Thyroid gland (tissue), 4 donors: ENCODE results near the gene ACY1. TPM values are rescaled to one million over a fixed set of nuclear protein-coding genes. Genes with fewer than 3 reads are reported as not detected.

Experiments used
- DNase-seq, 2 donors: peaks; one replicate each; pipeline ENCODE4 v3.0.0-alpha.2; 2019
- H3K27ac ChIP-seq, 3 donors: fragments of 200-600 bp; sonication (generic); 1 replicate in 2 of 3; 2 replicates in 1 of 3; pipeline ENCODE4 v1.5.1; 2016 to 2019; ENCODE audit warnings: mild to moderate bottlenecking in 1 of 3, moderate library complexity in 1 of 3
- H3K27me3 ChIP-seq: fragments of 200-600 bp; sonication (generic); one replicate; pipeline ENCODE4 v1.5.1; 2019
- H3K36me3 ChIP-seq, 2 donors: fragments of 200-600 bp; sonication (generic); one replicate each; pipeline ENCODE4 v1.5.1; 2016 to 2019
- H3K4me1 ChIP-seq, 2 donors: fragments of 200-600 bp; sonication (generic); one replicate each; pipeline ENCODE4 v1.5.1; 2017 to 2019
- H3K4me3 ChIP-seq, 3 donors: fragments of 200-600 bp; sonication (generic); replicated peaks in 1 of 3; 1 replicate in 2 of 3; 2 replicates in 1 of 3; pipeline ENCODE4 v1.5.1; 2016; ENCODE audit warnings: mild to moderate bottlenecking in 1 of 3
- H3K9me3 ChIP-seq: fragments of 200-600 bp; sonication (generic); one replicate; pipeline ENCODE4 v1.5.1; 2017
- CTCF ChIP-seq, 6 experiments: fragments of 200-600 bp in 3 of 6; fragments of 450-650 bp in 3 of 6; sonication (generic) in 3 of 6; IDR thresholded peaks; one replicate each; pipeline ENCODE4 v1.5.1; 2016 to 2019; ENCODE audit warnings: antibody characterized with exemption in 6 of 6, mild to moderate bottlenecking in 2 of 6, inconsistent platforms in 1 of 6, moderate library complexity in 1 of 6
- POLR2A ChIP-seq, 2 donors: fragments of 450-650 bp; IDR thresholded peaks; one replicate each; pipeline ENCODE4 v1.6.1; 2017; ENCODE audit warnings: antibody characterized with exemption in 2 of 2, mild to moderate bottlenecking in 2 of 2, moderate library complexity in 1 of 2
- WGBS, 2 donors: methylation state at CpG; one replicate each; pipeline ENCODE4 v1.1.5; 2017; 5-methylcytosine and 5-hydroxymethylcytosine counted together
- intact Hi-C: fragments of 100-400 bp; cut with DNase I; formaldehyde crosslinking; loops from one replicate; pipeline ENCODE4 v1.15.1; 2023
- total RNA-seq, 4 donors: library from RNA; depleted of rRNA; stranded (reverse); fragments of >200 nt; gene quantifications; one replicate each; pipeline ENCODE4 v1.2.3, GENCODE V29; 2016

The ACY1 gene
- total RNA-seq, 4 donors from 2014 or later: 34.9 to 98.8 (median 77.6) TPM

DNA sequence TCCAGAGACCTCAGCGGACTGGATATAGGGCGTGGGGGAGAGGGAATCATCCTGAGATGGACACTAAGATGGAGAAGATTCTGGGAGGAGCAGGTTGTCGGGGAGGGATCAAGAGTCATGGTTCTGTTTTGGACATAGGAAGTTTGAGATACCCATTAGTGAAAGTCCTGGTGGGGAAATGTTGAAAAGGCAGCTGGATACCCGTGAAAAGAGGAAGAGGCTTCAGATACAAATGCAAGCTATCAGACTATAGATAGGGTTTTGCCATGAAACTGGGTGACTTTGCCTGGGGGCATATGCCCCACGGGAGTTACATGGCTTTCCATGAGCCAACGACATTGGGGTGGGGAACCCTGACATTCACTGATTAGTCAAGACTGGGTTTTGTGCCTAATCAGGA, 29.2 kb upstream of the ACY1 start:
- TF ChIP-seq CTCF (IDR thresholded peaks at IDR 0.05) (no peak), POLR2A (IDR thresholded peaks at IDR 0.05) (no peak)
- Histone ChIP-seq H3K4me3 (no peak overlapping the region), H3K9me3 (no peaks in the 10 kb centered on the region), H3K27me3 (no peaks in the 10 kb centered on the region), H3K36me3 (no peaks in the 10 kb centered on the region), H3K27ac (no peak overlapping the region), H3K4me1 (peaks cover 5 to 19% of the 10 kb centered on the region in 2 donors)
- 88 to 89% methylated on average over 6 of the region's 6 CpGs for WGBS, 2 donors
- no peak for DNase-seq
- intact Hi-C loops: no loop called here

- Histone ChIP-seq H3K27me3 (no peaks in the 10 kb centered on the region), H3K9me3 (no peaks in the 10 kb centered on the region), H3K27ac (no peak overlapping the region), H3K4me3 (no peak overlapping the region), H3K4me1 (peaks cover 5 to 19% of the 10 kb centered on the region in 2 donors), H3K36me3 (no peaks in the 10 kb centered on the region)
- TF ChIP-seq POLR2A (IDR thresholded peaks at IDR 0.05) (no peak), CTCF (IDR thresholded peaks at IDR 0.05) (no peak)
- intact Hi-C loops: no loop called here
- 87 to 92% methylated on average over 1 of the region's 1 CpG for WGBS, 2 donors
- DNase-seq: no peak
These were observed 28.6 kb upstream of the ACY1 start for GRCh38 chr3:51954713-51955112.

DNA sequence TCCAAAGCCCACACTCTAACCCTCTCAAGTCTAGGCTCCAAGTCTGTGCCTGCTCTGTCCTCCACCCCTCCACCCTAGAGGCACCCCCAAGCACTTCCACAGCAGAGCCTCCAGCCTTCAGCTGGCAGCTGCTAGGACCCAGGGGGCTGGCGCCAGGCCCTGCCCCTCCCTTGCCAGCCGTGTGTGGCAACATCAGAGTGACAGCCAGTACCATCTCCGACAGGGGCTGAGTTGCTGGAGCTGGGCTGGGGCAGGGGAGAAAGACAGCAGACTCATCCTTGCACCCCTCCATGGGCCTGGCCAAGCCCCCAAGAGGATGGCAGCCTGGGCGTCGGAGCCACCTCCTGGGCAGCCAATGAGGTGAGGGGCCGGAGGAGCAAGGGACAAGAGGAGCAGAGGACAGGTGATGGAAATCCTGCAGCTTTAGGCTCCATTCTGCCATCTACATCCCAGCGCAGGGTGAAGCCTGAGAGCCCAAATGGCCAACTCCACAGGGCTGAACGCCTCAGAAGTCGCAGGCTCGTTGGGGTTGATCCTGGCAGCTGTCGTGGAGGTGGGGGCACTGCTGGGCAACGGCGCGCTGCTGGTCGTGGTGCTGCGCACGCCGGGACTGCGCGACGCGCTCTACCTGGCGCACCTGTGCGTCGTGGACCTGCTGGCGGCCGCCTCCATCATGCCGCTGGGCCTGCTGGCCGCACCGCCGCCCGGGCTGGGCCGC, 28.0 kb upstream of the ACY1 start, which contains the start of gene GPR62:
Gene GPR62 (plus strand): TSS at position 207 of the 718 bp plus-strand sequence. CDS start 272 bp downstream, at position 479.
- no peaks in the 10 kb centered on the region for H3K27me3 ChIP-seq
- peak within 1 kb of the TSS in 2 of 3 donors; percentile 21 to 33 for H3K27ac ChIP-seq
- H3K4me3 ChIP-seq: peak within 1 kb of the TSS in 1 of 3 donors; percentile 30
- no peaks in the 10 kb centered on the region for H3K36me3 ChIP-seq
- WGBS, 2 donors: 68 to 70% methylated on average over 6 to 9 of the region's 33 CpGs
- no peaks in the 10 kb centered on the region for H3K9me3 ChIP-seq
- no peak for DNase-seq
- TF ChIP-seq CTCF (IDR thresholded peaks at IDR 0.05) (no peak), POLR2A (IDR thresholded peaks at IDR 0.05) (no peak)
- intact Hi-C loops: no loop called here
- H3K4me1 ChIP-seq: peaks cover 5 to 19% of the 10 kb centered on the region in 2 donors

DNA sequence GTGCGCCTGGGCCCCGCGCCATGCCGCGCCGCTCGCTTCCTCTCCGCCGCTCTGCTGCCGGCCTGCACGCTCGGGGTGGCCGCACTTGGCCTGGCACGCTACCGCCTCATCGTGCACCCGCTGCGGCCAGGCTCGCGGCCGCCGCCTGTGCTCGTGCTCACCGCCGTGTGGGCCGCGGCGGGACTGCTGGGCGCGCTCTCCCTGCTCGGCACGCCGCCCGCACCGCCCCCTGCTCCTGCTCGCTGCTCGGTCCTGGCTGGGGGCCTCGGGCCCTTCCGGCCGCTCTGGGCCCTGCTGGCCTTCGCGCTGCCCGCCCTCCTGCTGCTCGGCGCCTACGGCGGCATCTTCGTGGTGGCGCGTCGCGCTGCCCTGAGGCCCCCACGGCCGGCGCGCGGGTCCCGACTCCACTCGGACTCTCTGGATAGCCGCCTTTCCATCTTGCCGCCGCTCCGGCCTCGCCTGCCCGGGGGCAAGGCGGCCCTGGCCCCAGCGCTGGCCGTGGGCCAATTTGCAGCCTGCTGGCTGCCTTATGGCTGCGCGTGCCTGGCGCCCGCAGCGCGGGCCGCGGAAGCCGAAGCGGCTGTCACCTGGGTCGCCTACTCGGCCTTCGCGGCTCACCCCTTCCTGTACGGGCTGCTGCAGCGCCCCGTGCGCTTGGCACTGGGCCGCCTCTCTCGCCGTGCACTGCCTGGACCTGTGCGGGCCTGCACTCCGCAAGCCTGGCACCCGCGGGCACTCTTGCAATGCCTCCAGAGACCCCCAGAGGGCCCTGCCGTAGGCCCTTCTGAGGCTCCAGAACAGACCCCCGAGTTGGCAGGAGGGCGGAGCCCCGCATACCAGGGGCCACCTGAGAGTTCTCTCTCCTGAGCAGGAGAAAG, 27.2 kb upstream of the ACY1 start:
- intact Hi-C loops: no loop called here
- Histone ChIP-seq H3K4me1 (peaks cover 5 to 19% of the 10 kb centered on the region in 2 donors), H3K27ac (peak overlapping the region in 2 of 3 donors; percentile 21 to 33), H3K4me3 (peak overlapping the region in 1 of 3 donors; percentile 30), H3K27me3 (no peaks in the 10 kb centered on the region), H3K9me3 (no peaks in the 10 kb centered on the region), H3K36me3 (no peaks in the 10 kb centered on the region)
- DNase-seq: peak; percentile 61 to 63
- WGBS, 2 donors: 0% methylated on average over 3 of the region's 97 CpGs; no CpG with 5 or more reads in 1 of the 2 donors
- TF ChIP-seq POLR2A (IDR thresholded peaks at IDR 0.05) (no peak), CTCF (IDR thresholded peaks at IDR 0.05) (peak in 5 of 6 experiments; percentile 14 to 45 (median 18))
